ENCODE measurements around the gene POFUT1.
A peak's percentile ranks its signal among the peaks of the same experiment; 100 is the strongest.

POFUT1 gene

DNA sequence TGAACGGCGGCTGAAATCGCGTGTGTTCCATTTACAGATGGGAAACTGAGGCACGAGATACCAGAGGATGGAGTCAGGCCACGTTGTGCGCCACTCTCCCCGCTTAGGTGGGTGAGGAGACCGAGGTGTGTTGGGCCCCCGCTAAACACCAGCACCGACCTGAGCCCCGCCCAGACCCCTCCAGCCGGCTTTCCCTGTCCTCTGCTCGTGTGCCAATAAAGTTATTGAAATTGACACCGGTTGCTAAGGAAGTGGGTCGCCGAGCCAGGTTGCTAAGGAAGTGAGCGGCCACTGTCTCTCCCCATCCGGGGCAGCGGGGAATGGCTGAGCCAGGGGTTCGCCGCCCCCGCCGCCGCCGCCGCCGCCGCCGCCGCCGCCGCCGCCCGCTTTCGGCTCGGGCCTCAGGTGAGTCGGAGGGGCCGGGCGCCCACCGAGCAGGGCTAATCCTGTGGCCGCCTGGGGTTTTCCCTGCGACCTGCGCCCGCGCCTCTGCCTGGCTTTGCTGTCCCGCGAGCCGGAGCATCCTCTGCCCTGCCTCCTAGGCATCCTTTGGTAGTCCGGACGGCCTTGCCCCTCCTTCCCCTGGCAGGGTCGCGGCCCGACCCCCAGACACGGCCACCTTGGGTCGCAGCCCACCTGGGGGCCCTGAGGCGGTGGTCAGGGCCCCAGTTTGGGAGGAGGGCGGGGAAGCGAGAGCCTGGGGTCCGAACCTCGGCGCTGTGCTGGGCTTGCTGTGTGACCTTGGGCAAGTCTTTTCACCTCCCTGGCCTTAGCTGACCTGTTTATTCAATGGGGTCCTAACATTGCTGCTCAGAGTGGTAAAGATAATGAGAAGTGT lies 69.9 kb downstream of the POFUT1 start, which contains the start of gene KIF3B:
KIF3B (plus strand) TSS at position 291 of the 838 bp plus-strand sequence. CDS start 32,127 bp downstream, outside the sequence.
- peaks cover 4 to 7% of the 10 kb centered on the region in 2 donors for H3K4me1 ChIP-seq (ENCODE audit: control insufficient read depth in 2 of 2, insufficient read depth in 1 of 2, low read depth in 1 of 2, low read length in 2 of 2)
- peaks cover 3% of the 10 kb centered on the region for H3K79me1 ChIP-seq (ENCODE audit: low read depth, low read length)
- peaks cover 3 to 7% of the 10 kb centered on the region in 2 donors for H3K36me3 ChIP-seq (replicated peaks in 1 of 2; ENCODE audit: control insufficient read depth in 2 of 2, insufficient read depth in 2 of 2, low read length in 2 of 2)
- peak within 1 kb of the TSS; percentile 72 for H3K14ac ChIP-seq (ENCODE audit: low read length)
- H2BK120ac ChIP-seq (ENCODE audit: low read depth, low read length): no peak within 1 kb of the TSS
- H3K23ac ChIP-seq (ENCODE audit: low read depth, low read length, poor library complexity): peak within 1 kb of the TSS; percentile 65
- WGBS, 2 donors (ENCODE audit: extremely low coverage in 2 of 2, insufficient read length in 2 of 2, insufficient replicate concordance in 1 of 2): no CpG with 5 or more reads among the region's 62 CpGs
- H2BK15ac ChIP-seq (ENCODE audit: low read length): no peak within 1 kb of the TSS
- no peak within 1 kb of the TSS for H3K27ac ChIP-seq (replicated peaks; ENCODE audit: low read length)
- peak within 1 kb of the TSS; percentile 94 for H3K18ac ChIP-seq (ENCODE audit: low read length)
- peak within 1 kb of the TSS; percentile 88 for H4K8ac ChIP-seq (ENCODE audit: low read depth, low read length)
- peak within 1 kb of the TSS; percentile 88 to 90 for H3K4me3 ChIP-seq (ENCODE audit: low read length in 2 of 2)
- H2AK5ac ChIP-seq (ENCODE audit: low read depth, low read length): peak within 1 kb of the TSS; percentile 60
- peak within 1 kb of the TSS; percentile 100 for H2AFZ ChIP-seq (ENCODE audit: low read length)
- DNase-seq (ENCODE audit: low spot score): peak; percentile 65
- peak within 1 kb of the TSS; percentile 95 for H3K4me2 ChIP-seq (ENCODE audit: insufficient read depth, low read length, poor library complexity, severe bottlenecking)
- H2BK12ac ChIP-seq (ENCODE audit: low read length): no peak within 1 kb of the TSS
- peak within 1 kb of the TSS; percentile 93 for H2BK5ac ChIP-seq (ENCODE audit: low read length)
- peaks cover 0 to 7% (median 0%) of the 10 kb centered on the region in 3 experiments for H3K27me3 ChIP-seq (ENCODE audit: control insufficient read depth in 3 of 3, insufficient read depth in 3 of 3, low read depth in 1 of 3, low read length in 3 of 3)
- H3K9me3 ChIP-seq (replicated peaks in 1 of 2; ENCODE audit: control insufficient read depth in 2 of 2, insufficient read depth in 1 of 2, low read depth in 1 of 2, low read length in 2 of 2): peaks cover 0 to 4% of the 10 kb centered on the region in 2 donors
- H4K91ac ChIP-seq (ENCODE audit: low read depth, low read length, poor library complexity): peak within 1 kb of the TSS; percentile 74
- H3K9ac ChIP-seq (ENCODE audit: low read depth, low read length, poor library complexity): peak within 1 kb of the TSS; percentile 98
- no peak within 1 kb of the TSS for H3K4ac ChIP-seq (ENCODE audit: low read length)

- Histone ChIP-seq H4K91ac (ENCODE audit: low read depth, low read length, poor library complexity) (no peak overlapping the region), H3K23ac (ENCODE audit: low read depth, low read length, poor library complexity) (no peak overlapping the region), H3K18ac (ENCODE audit: low read length) (no peak overlapping the region), H4K8ac (ENCODE audit: low read depth, low read length) (no peak overlapping the region), H3K79me1 (ENCODE audit: low read depth, low read length) (peaks cover 3% of the 10 kb centered on the region), H3K4me3 (ENCODE audit: low read length in 2 of 2) (peak overlapping the region; percentile 88 to 90), H3K27ac (replicated peaks; ENCODE audit: low read length) (no peak overlapping the region), H2BK15ac (ENCODE audit: low read length) (no peak overlapping the region), H3K4ac (ENCODE audit: low read length) (no peak overlapping the region), H3K27me3 (ENCODE audit: control insufficient read depth in 3 of 3, insufficient read depth in 3 of 3, low read depth in 1 of 3, low read length in 3 of 3) (peaks cover 0 to under 1% (median 0%) of the 10 kb centered on the region in 3 experiments), H3K9ac (ENCODE audit: low read depth, low read length, poor library complexity) (peak overlapping the region; percentile 98), H3K9me3 (replicated peaks in 1 of 2; ENCODE audit: control insufficient read depth in 2 of 2, insufficient read depth in 1 of 2, low read depth in 1 of 2, low read length in 2 of 2) (peaks cover 0 to 4% of the 10 kb centered on the region in 2 donors), H3K4me1 (ENCODE audit: control insufficient read depth in 2 of 2, insufficient read depth in 1 of 2, low read depth in 1 of 2, low read length in 2 of 2) (peaks cover 4 to 7% of the 10 kb centered on the region in 2 donors), H3K4me2 (ENCODE audit: insufficient read depth, low read length, poor library complexity, severe bottlenecking) (peak overlapping the region; percentile 95), H2BK5ac (ENCODE audit: low read length) (no peak overlapping the region), H2AFZ (ENCODE audit: low read length) (peak overlapping the region; percentile 100), H2AK5ac (ENCODE audit: low read depth, low read length) (no peak overlapping the region), H3K36me3 (replicated peaks in 1 of 2; ENCODE audit: control insufficient read depth in 2 of 2, insufficient read depth in 2 of 2, low read length in 2 of 2) (peaks cover 3 to 7% of the 10 kb centered on the region in 2 donors), H2BK120ac (ENCODE audit: low read depth, low read length) (no peak overlapping the region), H2BK12ac (ENCODE audit: low read length) (no peak overlapping the region), H3K14ac (ENCODE audit: low read length) (no peak overlapping the region)
- no peak for DNase-seq (ENCODE audit: low spot score)
- no CpG with 5 or more reads among the region's 4 CpGs for WGBS, 2 donors (ENCODE audit: extremely low coverage in 2 of 2, insufficient read length in 2 of 2, insufficient replicate concordance in 1 of 2)
Measured at GRCh38 chr20:32278199-32278643, 70.5 kb downstream of the POFUT1 start.

DNA sequence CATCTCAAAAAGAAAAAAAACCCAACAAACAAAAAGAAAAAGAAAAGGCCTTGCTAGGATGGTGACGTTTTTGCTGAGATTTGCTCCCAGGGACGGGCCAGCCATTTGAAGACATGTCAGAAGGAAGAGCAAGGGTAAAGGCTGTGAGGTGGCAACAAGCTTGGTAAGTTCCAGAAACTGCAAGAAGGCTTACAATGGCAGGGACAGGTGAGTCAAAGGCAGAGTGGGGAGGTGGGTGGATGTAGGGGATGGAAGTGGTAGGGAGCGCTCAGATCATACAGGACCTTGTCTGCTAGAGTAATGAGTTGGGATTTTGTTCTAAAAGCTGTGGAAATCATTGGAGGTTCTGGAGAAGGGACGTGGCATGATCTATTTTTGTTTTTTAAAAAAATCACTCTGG lies 74.0 kb downstream of the POFUT1 start:
- Histone ChIP-seq H4K8ac (ENCODE audit: low read depth, low read length) (no peak overlapping the region), H2AK5ac (ENCODE audit: low read depth, low read length) (no peak overlapping the region), H3K18ac (ENCODE audit: low read length) (no peak overlapping the region), H3K14ac (ENCODE audit: low read length) (no peak overlapping the region), H3K27me3 (ENCODE audit: control insufficient read depth in 3 of 3, insufficient read depth in 3 of 3, low read depth in 1 of 3, low read length in 3 of 3) (no peaks in the 10 kb centered on the region), H2BK120ac (ENCODE audit: low read depth, low read length) (no peak overlapping the region), H3K27ac (replicated peaks; ENCODE audit: low read length) (no peak overlapping the region), H2BK5ac (ENCODE audit: low read length) (no peak overlapping the region), H3K23ac (ENCODE audit: low read depth, low read length, poor library complexity) (no peak overlapping the region), H3K4me1 (ENCODE audit: control insufficient read depth in 2 of 2, insufficient read depth in 1 of 2, low read depth in 1 of 2, low read length in 2 of 2) (peaks cover 4 to 7% of the 10 kb centered on the region in 2 donors), H3K9ac (ENCODE audit: low read depth, low read length, poor library complexity) (no peak overlapping the region), H3K4me3 (ENCODE audit: low read length in 2 of 2) (no peak overlapping the region), H2BK12ac (ENCODE audit: low read length) (no peak overlapping the region), H3K4ac (ENCODE audit: low read length) (no peak overlapping the region), H4K91ac (ENCODE audit: low read depth, low read length, poor library complexity) (no peak overlapping the region), H3K9me3 (replicated peaks in 1 of 2; ENCODE audit: control insufficient read depth in 2 of 2, insufficient read depth in 1 of 2, low read depth in 1 of 2, low read length in 2 of 2) (no peaks in the 10 kb centered on the region), H2AFZ (ENCODE audit: low read length) (no peak overlapping the region), H2BK15ac (ENCODE audit: low read length) (no peak overlapping the region), H3K79me1 (ENCODE audit: low read depth, low read length) (peaks cover 3% of the 10 kb centered on the region), H3K36me3 (replicated peaks in 1 of 2; ENCODE audit: control insufficient read depth in 2 of 2, insufficient read depth in 2 of 2, low read length in 2 of 2) (peaks cover 3 to 12% of the 10 kb centered on the region in 2 donors), H3K4me2 (ENCODE audit: insufficient read depth, low read length, poor library complexity, severe bottlenecking) (no peak overlapping the region)
- WGBS, 2 donors (ENCODE audit: extremely low coverage in 2 of 2, insufficient read length in 2 of 2, insufficient replicate concordance in 1 of 2): no CpG with 5 or more reads among the region's 4 CpGs
- no peak for DNase-seq (ENCODE audit: low spot score)

- WGBS, 2 donors (ENCODE audit: extremely low coverage in 2 of 2, insufficient read length in 2 of 2, insufficient replicate concordance in 1 of 2): no CpG with 5 or more reads among the region's 4 CpGs
- DNase-seq (ENCODE audit: low spot score): no peak
Measured at GRCh38 chr20:32282461-32282860, 74.8 kb downstream of the POFUT1 start.

More at GRCh38 chr20:32282461-32282860, 74.8 kb downstream of the POFUT1 start:
- no peak overlapping the region for H3K18ac ChIP-seq (ENCODE audit: low read length)
- H4K91ac ChIP-seq (ENCODE audit: low read depth, low read length, poor library complexity): no peak overlapping the region
- peaks cover 3 to 4% of the 10 kb centered on the region in 2 donors for H3K4me1 ChIP-seq (ENCODE audit: control insufficient read depth in 2 of 2, insufficient read depth in 1 of 2, low read depth in 1 of 2, low read length in 2 of 2)
- H2AK5ac ChIP-seq (ENCODE audit: low read depth, low read length): no peak overlapping the region
- H3K23ac ChIP-seq (ENCODE audit: low read depth, low read length, poor library complexity): no peak overlapping the region
- H3K9me3 ChIP-seq (replicated peaks in 1 of 2; ENCODE audit: control insufficient read depth in 2 of 2, insufficient read depth in 1 of 2, low read depth in 1 of 2, low read length in 2 of 2): no peaks in the 10 kb centered on the region
- H3K9ac ChIP-seq (ENCODE audit: low read depth, low read length, poor library complexity): no peak overlapping the region
- no peak overlapping the region for H3K4ac ChIP-seq (ENCODE audit: low read length)
- no peak overlapping the region for H4K8ac ChIP-seq (ENCODE audit: low read depth, low read length)
- H3K14ac ChIP-seq (ENCODE audit: low read length): no peak overlapping the region
- no peak overlapping the region for H3K4me2 ChIP-seq (ENCODE audit: insufficient read depth, low read length, poor library complexity, severe bottlenecking)
- no peak overlapping the region for H2BK12ac ChIP-seq (ENCODE audit: low read length)
- peaks cover 3% of the 10 kb centered on the region for H3K79me1 ChIP-seq (ENCODE audit: low read depth, low read length)
- H2AFZ ChIP-seq (ENCODE audit: low read length): no peak overlapping the region
- no peaks in the 10 kb centered on the region for H3K27me3 ChIP-seq (ENCODE audit: control insufficient read depth in 3 of 3, insufficient read depth in 3 of 3, low read depth in 1 of 3, low read length in 3 of 3)
- no peak overlapping the region for H2BK15ac ChIP-seq (ENCODE audit: low read length)
- no peak overlapping the region for H3K27ac ChIP-seq (replicated peaks; ENCODE audit: low read length)
- H3K36me3 ChIP-seq (replicated peaks in 1 of 2; ENCODE audit: control insufficient read depth in 2 of 2, insufficient read depth in 2 of 2, low read length in 2 of 2): peaks cover 3 to 12% of the 10 kb centered on the region in 2 donors
- H2BK5ac ChIP-seq (ENCODE audit: low read length): no peak overlapping the region
- H2BK120ac ChIP-seq (ENCODE audit: low read depth, low read length): no peak overlapping the region
- H3K4me3 ChIP-seq (ENCODE audit: low read length in 2 of 2): no peak overlapping the region
